GM11168 (cell line): ENCODE data around the gene TRIM24.
"Not testable (repeated sequence)": the region's sequence is repeated elsewhere in the genome, so short reads cannot be mapped to it uniquely, and the experiment has no call there.

ENCODE experiments used
- in situ Hi-C: fragments of 300-500 bp; cut with MboI; formaldehyde crosslinking; loops from one replicate; pipeline ENCODE4 v1.12.0; 2022; ENCODE audit warnings: low sequenced_read_pairs; ENCODE audit not compliant: unreplicated experiment

The TRIM24 gene

DNA sequence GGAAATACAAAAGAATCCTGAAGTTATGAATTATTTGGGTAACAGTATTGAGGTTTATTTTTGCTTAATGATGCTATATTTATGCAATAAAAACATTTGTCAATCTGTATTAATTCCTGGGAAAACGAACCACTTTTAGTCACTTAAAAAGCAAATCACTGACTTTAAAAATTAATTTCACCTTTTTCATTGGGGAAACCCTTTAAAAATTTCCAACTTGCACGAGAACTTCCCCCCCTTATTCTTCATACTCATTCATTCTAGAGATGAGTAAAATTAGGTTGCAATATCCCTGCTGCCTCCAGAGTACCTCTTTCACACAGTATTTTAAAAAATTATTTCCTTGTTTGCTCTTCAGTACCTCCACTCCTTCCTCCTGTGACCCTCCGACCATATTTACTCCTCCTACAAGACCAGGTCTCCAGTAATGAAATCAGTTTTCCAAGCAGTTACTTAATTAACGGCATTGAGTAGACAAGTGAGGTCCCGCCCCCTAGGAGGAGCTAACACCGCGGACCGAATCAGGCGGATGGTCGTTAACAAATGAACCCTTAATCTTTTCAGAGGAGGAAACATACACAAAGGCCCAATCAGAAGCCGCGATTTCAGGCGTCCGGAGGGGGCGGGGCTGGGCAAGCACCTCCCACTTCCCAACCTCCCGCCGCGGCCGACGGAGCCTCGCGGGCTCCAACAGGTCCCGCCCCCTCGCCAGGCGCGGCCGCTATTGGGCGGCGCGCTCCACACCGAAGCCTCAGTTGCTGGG is 465 bp upstream of the TRIM24 start:
- in situ Hi-C loops = loop anchor here (25.0 kb wide), 1 partner anchor 278 kb away; no protein-coding TSS in a partner anchor

DNA sequence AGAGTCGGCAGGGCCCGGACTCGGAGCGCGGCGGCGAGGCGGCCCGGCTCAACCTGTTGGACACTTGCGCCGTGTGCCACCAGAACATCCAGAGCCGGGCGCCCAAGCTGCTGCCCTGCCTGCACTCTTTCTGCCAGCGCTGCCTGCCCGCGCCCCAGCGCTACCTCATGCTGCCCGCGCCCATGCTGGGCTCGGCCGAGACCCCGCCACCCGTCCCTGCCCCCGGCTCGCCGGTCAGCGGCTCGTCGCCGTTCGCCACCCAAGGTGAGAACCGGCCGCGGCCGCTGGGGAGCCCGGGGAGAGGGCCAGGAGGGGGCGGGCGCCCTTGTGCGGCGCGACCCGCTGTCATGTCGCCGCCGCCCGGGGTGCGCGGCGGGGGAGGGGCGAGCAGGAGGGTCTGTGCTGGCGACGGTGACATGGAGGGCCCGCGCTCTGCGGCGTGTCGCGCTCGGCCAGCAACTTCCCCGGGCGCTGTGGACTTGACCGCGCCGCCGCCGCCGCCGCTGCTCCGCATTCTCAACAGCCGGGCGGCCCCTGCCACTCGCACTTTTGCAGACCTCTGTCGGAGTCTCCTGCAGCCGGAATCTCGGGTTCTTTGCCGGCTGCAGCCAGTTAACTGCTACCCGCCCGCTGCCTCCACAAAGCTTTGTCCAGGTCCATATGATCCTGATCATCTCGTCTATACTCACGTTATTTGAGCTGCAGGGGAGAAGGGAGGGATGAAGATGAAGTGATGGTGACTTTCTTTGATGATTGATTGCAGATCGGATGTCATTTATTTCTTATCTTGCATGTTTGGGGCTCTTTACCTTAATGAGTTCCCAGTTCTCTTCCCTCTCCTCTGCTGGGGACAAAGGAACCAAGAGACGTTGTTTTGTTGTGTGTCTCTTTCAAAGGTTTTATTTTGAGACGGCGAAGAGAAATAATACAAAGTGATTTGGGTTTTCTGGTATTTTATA is 869 bp downstream of the TRIM24 start:
- in situ Hi-C loops = loop anchor here (25.0 kb wide), 1 partner anchor 276 kb away; no protein-coding TSS in a partner anchor

DNA sequence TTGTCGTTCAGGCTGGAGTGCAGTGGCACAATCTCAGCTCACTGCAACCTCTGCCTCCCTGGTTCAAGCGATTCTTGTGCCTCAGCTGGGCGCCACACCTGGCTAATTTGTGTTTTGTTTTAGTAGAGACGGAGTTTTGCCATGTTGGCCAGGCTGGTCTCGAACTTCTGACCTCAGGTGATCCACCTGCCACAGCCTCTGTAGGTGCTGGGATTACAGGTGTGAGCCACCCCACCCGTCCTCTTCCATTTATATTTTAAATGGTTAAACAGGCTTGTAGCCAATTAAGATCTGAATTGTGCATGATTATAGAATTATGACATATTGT is 3.2 kb downstream of the TRIM24 start:
- in situ Hi-C loops = loop anchor here (25.0 kb wide), 1 partner anchor 274 kb away; no protein-coding TSS in a partner anchor

DNA sequence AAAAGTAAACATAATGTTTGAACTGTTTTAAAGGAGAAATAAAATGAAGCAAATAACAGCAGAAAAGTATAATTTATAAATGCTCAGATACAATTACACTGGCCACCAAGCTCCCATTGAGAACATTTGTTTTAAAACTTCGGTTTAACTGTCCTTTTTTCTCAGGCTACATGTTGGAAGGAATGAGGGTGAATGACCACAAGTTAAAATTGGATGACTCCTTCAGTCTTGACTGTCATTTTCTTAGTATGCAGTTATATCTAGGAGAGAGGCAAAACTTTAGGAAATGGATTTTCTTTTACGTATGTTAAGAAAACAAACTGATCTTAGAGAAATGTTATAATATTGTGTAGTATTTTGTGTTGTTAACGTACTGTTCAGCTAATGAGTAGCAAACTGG is 5.0 kb downstream of the TRIM24 start:
- in situ Hi-C loops = loop anchor here (25.0 kb wide), 1 partner anchor 272 kb away; no protein-coding TSS in a partner anchor

DNA sequence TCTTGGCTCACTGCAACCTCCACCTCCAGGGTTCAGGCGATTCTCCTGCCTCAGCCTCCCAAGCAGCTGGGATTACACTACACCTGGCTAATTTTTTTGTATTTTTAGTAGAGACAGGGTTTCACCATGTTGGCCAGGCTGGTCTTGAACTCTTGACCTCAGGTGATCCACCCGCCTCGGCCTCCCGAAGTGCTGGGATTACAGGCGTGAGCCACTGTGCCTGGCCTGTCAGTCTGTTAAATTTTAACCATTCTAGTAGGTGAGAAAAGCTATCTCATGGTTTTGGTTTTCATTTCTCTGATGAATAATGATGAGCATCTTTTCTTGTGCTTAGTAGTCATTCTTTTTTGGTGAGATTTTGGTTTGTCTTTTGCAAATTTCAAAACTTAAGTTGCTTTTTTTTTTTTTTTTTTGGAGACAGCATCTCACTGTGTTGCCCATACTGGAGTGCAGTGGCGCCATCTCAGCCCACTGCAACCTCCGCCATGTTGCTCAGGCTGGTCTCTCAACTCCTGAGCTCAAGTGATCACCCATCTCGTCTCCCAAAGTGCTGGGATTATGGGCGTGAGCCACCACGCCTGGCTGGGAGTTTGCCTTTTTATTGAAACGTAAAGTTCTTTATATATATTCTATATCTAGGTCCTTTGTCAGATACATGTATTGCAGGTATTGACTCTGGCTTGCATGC is 6.2 kb downstream of the TRIM24 start:
- in situ Hi-C loops = loop anchor here (25.0 kb wide), 1 partner anchor 271 kb away; no protein-coding TSS in a partner anchor

DNA sequence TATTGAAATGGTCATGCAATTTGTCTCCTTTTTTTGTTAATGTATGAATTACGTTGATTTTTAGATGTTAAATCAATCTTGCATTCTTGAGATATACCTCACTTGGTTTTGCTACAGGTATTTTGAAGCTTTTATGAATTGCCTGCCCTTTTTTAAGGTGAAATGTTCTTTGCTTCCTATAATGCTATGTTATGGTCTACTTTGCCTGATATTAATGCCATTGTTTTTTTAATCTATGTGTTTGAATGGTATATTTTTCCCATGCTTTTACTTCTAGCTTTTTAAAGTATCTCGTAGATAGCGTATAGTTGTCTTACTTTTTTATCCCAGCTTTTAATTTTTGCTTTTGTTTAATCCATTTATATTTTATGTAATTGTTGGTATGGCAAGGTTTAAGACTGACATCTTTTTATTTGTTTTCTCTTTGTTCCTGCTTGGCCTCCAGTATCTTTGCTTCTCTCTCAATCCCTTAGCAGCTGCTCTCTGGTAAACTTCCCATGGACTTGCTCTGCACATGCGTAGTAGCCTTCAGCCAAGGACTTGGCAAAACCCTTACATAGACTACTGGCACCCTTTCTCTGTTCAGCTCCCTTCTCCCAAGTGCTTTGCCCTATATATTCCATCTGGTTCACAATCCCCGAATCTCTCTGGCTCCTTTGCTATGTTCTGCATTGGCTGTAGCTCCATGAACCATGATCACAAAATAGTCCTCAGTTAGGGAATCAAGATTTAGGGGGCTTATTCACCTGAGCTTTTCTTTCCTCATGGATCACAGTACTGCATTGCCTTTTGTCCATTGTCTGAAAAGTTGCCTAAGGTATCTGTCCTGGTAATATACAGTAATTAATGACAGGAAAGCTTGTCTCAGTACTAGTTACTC is 8.4 kb downstream of the TRIM24 start:
- in situ Hi-C loops = loop anchor here (25.0 kb wide), 1 partner anchor 269 kb away; no protein-coding TSS in a partner anchor

DNA sequence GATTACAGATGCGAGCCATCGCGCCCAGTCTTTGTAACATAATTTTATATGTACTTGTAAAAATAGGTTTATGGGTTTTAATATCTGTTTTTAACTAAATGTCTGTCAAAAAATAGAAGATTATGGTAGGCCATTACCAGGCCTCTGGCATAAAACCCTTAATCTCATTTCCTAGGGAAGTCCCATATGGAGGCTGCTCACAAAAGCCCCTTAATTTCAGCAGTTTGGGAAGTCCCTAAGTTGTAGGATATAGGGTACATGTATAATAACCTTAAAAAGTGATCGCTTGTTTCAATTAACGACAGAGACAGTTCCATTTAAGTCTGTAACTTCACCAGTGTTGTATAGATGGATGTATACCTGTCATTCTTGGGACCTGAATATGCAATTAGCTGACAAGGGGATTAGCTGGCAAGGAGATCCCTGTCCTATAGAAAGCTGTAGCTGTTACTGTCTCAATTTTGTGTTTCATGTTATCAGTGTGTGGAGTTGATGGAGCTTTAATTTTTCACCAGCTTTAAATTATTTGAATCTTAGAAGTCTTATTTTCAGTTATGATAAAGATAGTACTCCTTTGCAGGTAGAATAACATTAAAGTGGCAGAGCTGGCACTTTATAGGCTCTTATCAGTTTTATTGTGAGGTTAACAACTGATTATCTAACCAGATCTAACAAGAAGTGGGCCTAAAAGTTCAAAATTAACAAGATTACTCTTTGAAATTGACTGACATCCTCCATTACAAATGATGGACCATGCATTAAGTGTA is 10.5 kb downstream of the TRIM24 start:
- in situ Hi-C loops = loop anchor here (25.0 kb wide), 1 partner anchor 267 kb away; no protein-coding TSS in a partner anchor

DNA sequence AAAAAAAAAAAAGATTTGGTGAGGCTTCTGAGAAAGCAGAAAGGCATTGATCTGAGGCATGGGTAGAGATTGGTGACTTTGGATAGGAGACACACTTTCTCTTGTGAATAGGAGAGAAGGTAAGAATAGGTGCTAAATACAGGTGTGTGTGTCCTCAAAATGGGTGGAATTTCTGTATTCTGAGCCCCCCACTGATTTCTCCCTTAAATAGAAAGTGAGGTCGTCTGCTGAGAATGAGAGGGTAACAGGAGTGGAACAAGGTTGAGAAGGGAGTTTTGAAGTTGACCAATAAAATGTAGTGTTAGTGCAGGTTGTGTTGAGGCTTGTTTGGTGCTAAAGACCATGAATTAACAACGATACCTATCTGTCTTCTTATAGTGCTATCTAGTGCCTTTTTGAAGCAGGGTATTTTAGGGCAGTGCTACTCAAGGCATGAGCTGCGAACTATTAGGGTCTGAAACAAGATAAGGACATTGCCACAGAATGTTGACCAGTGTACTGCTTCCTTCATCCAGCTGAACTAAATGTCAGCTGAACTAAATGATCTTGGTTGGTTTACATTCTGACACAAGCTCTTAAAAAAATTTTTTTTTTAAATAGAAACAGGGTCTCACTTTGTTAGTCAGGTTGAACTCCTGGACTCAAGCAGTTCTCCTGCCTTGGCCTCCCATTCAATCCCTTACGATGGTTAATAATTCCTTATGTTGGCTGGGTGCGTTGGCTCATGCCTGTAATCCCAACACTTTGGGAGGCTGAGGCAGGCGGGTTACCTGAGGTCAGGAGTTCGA is 12.4 kb downstream of the TRIM24 start:
- in situ Hi-C loops = loop anchor here (25.0 kb wide), 1 partner anchor 265 kb away; no protein-coding TSS in a partner anchor

DNA sequence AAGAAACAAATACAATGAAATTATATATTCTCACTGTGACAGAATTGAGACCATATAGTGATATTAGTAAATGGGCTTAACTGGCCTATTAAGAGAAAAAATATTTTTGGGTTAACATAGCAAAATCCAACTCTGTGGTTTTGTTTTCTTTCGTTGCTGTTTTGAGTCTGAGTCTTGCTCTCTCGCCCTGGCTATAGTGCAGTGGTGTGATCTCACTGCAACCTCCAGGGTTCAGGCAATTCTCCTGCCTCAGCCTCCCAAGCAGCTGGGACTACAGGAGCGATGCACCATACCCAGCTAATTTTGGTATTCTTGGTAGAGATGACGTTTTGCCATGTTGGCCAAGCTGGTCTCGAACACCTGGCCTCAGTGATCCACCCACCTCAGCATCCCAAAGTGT is 15.3 kb downstream of the TRIM24 start:
- in situ Hi-C loops = no loop called here

DNA sequence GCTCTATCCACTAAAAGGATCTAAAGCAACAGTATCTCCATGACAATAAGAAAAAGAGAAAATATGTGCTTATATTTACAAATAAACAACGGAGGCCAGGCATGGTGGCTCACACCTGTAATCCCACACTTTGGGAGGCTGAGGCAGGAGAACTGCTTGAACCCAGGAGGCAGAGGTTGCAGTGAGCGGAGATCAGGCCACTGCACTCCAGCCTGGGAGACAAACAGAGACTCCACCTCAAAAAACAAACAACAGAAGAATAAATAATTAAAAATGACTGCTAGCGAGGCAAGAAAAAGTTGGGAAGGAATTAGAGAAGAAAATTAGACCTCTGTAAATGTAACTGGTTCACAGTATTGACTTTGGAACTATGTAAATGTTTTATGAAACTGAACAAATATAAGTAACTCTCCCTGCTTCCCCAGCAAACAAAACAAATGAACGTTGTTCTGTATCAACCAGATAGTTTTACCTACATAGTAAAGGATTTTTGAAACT is 17.1 kb downstream of the TRIM24 start:
- in situ Hi-C loops = no loop called here

DNA sequence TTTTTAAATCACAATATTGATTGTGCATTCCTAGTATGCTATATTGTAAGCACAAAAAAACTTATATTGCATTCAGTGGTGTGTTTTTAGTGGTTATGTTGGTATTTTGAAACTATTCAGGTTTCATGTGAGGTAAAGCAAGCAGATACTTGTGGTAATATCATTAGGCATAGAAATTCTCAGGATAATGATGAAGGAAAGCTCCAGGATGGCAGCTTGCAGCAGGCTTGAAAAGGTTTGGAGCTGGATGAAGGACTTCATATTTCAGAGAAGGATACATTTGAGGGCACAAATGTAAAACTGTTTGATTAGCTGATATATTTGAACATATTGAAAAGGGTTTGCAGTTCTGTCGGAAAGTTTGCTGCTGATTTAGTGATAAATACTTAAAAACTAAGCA is 17.5 kb downstream of the TRIM24 start:
- in situ Hi-C loops = no loop called here

DNA sequence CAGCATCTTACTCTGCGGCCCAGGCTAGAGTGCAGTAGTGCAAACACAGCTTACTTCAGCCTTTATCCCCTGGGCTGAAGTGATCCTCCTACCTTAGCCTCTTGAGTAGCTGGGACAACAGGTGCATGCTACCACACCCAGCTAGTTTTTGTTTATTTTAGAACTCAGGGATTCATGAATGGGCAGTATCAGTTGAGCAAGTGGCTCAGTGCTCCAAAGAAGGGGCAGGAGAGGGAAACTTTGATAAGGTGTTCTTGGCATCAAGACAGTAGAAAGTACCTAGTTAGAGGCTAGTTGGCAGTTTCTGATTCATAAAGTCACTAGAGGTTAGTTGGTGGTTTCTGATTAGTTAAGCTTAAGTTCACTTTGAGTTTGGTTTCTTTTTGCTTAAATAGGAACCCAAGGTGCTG is 18.4 kb downstream of the TRIM24 start:
- in situ Hi-C loops = no loop called here

DNA sequence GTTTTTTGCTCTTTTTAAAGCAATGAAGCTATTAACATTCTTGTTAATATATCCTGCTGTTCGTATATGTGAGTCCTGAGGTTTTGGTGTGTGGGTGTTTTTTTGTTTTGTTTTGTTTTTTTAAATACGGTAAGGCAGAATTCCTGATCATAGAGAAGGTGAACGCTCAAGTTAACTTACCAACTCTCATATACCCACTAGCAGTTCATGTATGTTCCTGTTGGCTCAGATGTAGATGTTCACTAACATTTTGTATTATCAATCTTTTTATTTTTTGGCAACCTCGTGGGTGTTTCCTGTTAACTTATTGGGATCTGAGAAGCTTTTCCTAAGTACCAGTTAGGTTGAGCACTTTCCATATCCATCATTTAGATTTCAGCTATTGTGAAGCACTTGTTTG is 20.5 kb downstream of the TRIM24 start:
- in situ Hi-C loops = no loop called here

DNA sequence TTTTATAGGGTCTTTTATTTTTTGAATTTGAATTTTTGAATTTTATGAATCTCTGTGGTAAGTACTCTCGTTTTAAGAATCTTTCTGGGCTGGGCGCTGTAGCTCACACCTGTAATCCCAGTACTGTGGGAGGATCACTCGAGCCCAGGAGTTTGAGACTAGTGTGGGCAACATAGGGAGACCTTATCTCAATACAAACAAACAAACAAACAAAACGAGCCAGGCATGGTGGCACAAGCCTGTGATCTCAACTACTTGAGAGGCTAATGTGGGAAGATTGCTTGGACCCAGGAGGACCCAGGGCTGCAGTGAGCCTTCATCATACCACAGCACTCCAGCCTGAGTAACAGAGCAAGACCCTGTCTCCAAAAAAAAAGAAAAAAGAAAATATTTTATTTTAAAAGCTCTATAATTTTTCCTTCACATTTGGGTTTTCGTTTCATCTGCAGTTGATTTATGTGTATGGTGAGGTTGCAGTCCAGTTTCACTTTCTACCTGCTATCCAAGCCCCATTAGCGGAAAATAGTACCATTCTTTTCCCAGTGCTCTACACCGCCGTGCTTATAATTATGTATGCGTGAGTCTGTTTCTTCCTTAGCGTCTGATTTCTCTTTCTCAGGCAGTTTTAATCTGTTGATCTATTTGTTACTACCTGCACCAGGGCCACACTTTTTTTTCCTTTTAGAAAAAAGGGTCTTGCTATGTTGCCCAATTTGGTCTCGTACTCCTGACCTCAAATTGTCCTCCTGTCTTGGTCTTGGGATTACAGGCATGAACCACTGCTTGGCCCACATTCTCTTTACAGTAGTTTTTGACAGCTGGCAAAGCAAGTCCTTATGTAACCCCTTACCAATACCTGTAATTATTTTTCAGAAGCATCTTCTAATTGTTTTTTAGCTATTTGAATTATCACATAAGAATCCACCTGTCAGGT is 21.7 kb downstream of the TRIM24 start:
- in situ Hi-C loops = no loop called here

DNA sequence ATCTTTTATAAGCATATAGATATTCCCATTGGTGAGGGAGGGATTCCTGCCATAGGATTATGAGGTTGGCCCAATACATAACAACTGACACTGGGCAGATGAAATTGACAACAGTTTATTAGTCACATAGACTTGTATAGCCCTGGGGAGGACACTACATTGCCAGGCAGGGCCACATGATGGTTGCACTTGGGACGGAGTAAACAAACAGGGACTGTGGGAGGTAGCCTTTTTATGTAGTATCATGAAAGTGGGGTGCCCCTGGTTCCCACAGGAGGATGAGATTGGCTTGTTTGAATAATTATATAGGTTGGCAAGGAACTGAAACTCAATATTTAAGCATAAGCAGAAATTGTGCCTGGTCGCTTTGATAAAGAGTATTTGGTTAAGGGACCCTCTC is 23.5 kb downstream of the TRIM24 start:
- in situ Hi-C loops = no loop called here

DNA sequence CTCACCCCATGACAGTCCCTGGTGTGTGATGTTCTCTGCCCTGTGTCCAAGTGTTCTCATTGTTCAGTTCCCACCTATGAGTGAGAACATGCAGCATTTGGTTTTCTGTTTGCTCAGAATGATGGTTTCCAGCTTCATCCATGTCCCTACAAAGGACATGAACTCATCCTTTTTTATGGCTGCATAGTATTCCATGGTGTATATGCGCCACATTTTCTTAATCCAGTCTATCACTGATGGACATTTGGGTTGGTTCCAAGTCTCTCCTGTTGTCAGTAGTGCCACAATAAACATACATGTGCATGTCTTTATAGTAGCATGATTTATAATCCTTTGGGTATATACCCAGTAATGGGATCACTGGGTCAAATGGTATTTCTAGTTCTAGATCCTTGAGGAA is 25.4 kb downstream of the TRIM24 start:
- in situ Hi-C loops = not testable (repeated sequence)

DNA sequence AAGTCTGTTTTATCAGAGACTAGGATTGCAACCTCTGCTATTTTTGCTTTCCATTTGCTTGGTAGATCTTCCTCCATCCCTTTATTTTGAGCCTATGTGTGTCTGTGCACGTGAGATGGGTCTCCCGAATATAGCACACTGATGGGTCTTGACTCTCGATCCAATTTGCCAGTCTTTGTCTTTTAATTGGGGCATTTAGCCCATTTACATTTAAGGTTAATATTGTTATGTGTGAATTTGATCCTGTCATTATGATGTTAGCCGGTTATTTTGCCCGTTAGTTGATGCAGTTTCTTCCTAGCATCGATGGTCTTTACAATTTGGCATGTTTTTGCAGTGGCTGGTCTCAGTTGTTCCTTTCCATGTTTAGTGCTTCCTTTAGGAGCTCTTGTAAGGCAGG is 29.1 kb downstream of the TRIM24 start:
- in situ Hi-C loops = not testable (repeated sequence)
